Activated CD8-positive, alpha-beta T cell treated with anti-CD3 and anti-CD28 coated beads for 36 hours (primary cell): ENCODE measurements around the gene YPEL2. TPM values are rescaled to one million over a fixed set of nuclear protein-coding genes. Genes with fewer than 3 reads are reported as not detected.

ENCODE experiments used
- ATAC-seq: fragments of 200-7000 bp; cut with Tn5 transposase; one replicate; pipeline ENCODE4 v1.10.0; 2021; ENCODE audit warnings: mild to moderate bottlenecking, moderate library complexity
- CTCF ChIA-PET: fragments of 350-600 bp; sonication (Branson Sonifier 250); formaldehyde crosslinking; loops from one replicate; lab custom pipeline; 2021; ENCODE audit warnings: antibody characterized with exemption; lab: Charles Lee
- POLR2A ChIA-PET: fragments of 350-600 bp; sonication (Branson Sonifier 250); formaldehyde crosslinking; loops from one replicate; lab custom pipeline; 2021; ENCODE audit warnings: antibody characterized with exemption; lab: Charles Lee
- DNase-seq: peaks from one replicate; pipeline ENCODE4 v3.0.0-alpha.2; 2020
- H3K27ac Mint-ChIP-seq: one replicate; pipeline ENCODE4 v1.8.0; 2021; ENCODE audit warnings: mild to moderate bottlenecking, mixed read lengths
- H3K27me3 Mint-ChIP-seq: one replicate; pipeline ENCODE4 v1.8.0; 2021; ENCODE audit warnings: mixed read lengths
- H3K36me3 Mint-ChIP-seq: one replicate; pipeline ENCODE4 v1.8.0; 2021; ENCODE audit warnings: low read depth, mixed read lengths
- H3K4me1 Mint-ChIP-seq: one replicate; pipeline ENCODE4 v1.8.0; 2021; ENCODE audit warnings: low read depth, mixed read lengths
- H3K4me3 Mint-ChIP-seq: one replicate; pipeline ENCODE4 v1.8.0; 2021; ENCODE audit warnings: mild to moderate bottlenecking, moderate library complexity, mixed read lengths
- H3K9me3 Mint-ChIP-seq: one replicate; pipeline ENCODE4 v1.8.0; 2021; ENCODE audit warnings: mixed read lengths
- intact Hi-C: fragments of 100-400 bp; cut with micrococcal nuclease; formaldehyde crosslinking; loops from one replicate; pipeline ENCODE4 v1.10.0; 2022
- total RNA-seq, 2 experiments: library from RNA; stranded (reverse); gene quantifications; one replicate each; pipeline ENCODE4 v1.2.3, GENCODE V29; 2021
- TF ChIP-seq, protein P1 (sequence below): fragments of 200-600 bp; IDR thresholded peaks from one replicate; pipeline ENCODE4 v1.8.0; 2022; ENCODE audit warnings: antibody characterized with exemption, mild to moderate bottlenecking

The YPEL2 gene
- total RNA-seq, 2 experiments from 2014 or later: 4.2 to 4.9 TPM

GRCh38 chr17:59356543-59357218 lies 25.2 kb downstream of the YPEL2 start:
- Mint-ChIP-seq H3K27ac (no peak overlapping the region), H3K9me3 (peaks cover 4% of the 10 kb centered on the region), H3K36me3 (peaks cover 13% of the 10 kb centered on the region), H3K4me1 (peaks cover 68% of the 10 kb centered on the region), H3K4me3 (no peak overlapping the region), H3K27me3 (no peaks in the 10 kb centered on the region)
- ChIA-PET CTCF (interaction anchor here (1.1 to 1.8 kb wide), 5 partner anchors 14 to 83 kb away, joined by 3 to 6 read pairs (median 4); no protein-coding TSS in a partner anchor), POLR2A (interaction anchor here (1.0 kb wide), 1 partner anchor 13 kb away, joined by 5 read pairs; no protein-coding TSS in a partner anchor)
- ATAC-seq (no peak), DNase-seq (no peak)
- TF ChIP-seq, protein P1, sequence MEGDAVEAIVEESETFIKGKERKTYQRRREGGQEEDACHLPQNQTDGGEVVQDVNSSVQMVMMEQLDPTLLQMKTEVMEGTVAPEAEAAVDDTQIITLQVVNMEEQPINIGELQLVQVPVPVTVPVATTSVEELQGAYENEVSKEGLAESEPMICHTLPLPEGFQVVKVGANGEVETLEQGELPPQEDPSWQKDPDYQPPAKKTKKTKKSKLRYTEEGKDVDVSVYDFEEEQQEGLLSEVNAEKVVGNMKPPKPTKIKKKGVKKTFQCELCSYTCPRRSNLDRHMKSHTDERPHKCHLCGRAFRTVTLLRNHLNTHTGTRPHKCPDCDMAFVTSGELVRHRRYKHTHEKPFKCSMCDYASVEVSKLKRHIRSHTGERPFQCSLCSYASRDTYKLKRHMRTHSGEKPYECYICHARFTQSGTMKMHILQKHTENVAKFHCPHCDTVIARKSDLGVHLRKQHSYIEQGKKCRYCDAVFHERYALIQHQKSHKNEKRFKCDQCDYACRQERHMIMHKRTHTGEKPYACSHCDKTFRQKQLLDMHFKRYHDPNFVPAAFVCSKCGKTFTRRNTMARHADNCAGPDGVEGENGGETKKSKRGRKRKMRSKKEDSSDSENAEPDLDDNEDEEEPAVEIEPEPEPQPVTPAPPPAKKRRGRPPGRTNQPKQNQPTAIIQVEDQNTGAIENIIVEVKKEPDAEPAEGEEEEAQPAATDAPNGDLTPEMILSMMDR: no peak
- intact Hi-C loops: no loop called here

DNA sequence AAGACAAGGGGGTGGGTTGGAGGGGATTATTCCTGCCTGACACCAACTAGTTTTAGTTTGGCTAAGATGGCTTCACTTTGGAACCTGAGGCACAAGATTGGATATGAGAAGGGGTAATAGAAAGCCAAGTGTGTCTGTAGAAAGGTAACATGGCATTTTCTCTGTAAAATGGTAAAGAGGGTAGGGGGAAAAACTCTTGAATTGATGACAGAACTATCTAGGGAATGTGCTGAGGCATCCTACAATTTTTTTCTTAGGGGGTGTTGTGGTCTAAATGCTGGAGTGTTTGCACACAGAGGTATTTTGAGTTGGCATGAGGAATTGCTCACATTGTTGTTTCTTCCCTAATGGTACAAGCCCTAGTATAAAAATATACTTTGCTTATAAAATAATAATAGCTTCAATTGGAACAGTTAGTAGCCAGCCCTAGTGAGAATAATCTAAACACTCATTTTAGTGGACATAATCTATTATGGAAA lies 25.8 kb downstream of the YPEL2 start:
- intact Hi-C loops: no loop called here
- ChIA-PET POLR2A (no interaction called here), CTCF (interaction anchor here (1.3 to 1.8 kb wide), 2 partner anchors 27 to 70 kb away, joined by 3 to 6 read pairs; no protein-coding TSS in a partner anchor)
- TF ChIP-seq, protein P1: no peak
- Mint-ChIP-seq H3K9me3 (peaks cover 4% of the 10 kb centered on the region), H3K36me3 (peaks cover 13% of the 10 kb centered on the region), H3K27me3 (no peaks in the 10 kb centered on the region), H3K4me3 (no peak overlapping the region), H3K4me1 (peaks cover 68% of the 10 kb centered on the region), H3K27ac (no peak overlapping the region)
- DNase-seq (no peak), ATAC-seq (no peak)

- intact Hi-C loops: no loop called here
- H3K27me3 Mint-ChIP-seq: no peaks in the 10 kb centered on the region
- peaks cover 13% of the 10 kb centered on the region for H3K36me3 Mint-ChIP-seq
- DNase-seq (peak; percentile 41), ATAC-seq (peak; percentile 28)
- no peak overlapping the region for H3K4me3 Mint-ChIP-seq
- ChIA-PET CTCF (no interaction called here), POLR2A (no interaction called here)
- peak overlapping the region; percentile 3 for H3K27ac Mint-ChIP-seq
- peaks cover 4% of the 10 kb centered on the region for H3K9me3 Mint-ChIP-seq
- H3K4me1 Mint-ChIP-seq: peaks cover 68% of the 10 kb centered on the region
- TF ChIP-seq, protein P1: no peak
These were observed 26.5 kb downstream of the YPEL2 start for GRCh38 chr17:59357929-59358328.

DNA sequence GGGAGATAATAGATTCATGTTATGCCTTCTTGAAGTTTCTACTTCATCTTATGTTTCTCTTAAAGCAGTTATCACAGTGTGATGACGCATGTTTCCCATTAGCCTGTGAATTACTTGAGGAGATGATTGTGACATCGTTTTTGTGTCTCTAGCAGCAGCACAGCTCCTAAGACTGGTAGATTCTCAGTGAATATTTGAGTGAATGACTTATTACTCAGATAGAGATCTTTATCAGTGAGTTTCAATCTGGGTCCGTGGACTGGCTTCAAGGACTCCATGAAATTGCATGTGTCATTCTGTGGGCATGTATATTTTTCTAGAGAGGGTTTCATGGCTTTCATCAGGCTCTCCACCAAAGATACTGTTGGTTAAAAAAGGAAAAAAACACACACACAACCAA lies 29.9 kb downstream of the YPEL2 start:
- H3K4me3 Mint-ChIP-seq: peak overlapping the region; percentile 62
- ATAC-seq: peak; percentile 61
- intact Hi-C loops: loop anchor here (5.0 kb wide), 1 partner anchor 34 kb away; no protein-coding TSS in a partner anchor
- peaks cover 10% of the 10 kb centered on the region for H3K36me3 Mint-ChIP-seq
- TF ChIP-seq, protein P1: no peak
- POLR2A ChIA-PET: interaction anchor here (0.9 to 3.1 kb wide), 8 partner anchors 8 to 80 kb away, joined by 3 to 12 read pairs (median 6); partner anchors contain the start of gene YPEL2
- peak overlapping the region; percentile 90 for H3K27ac Mint-ChIP-seq
- H3K4me1 Mint-ChIP-seq: peaks cover 72% of the 10 kb centered on the region
- H3K9me3 Mint-ChIP-seq: peaks cover 4% of the 10 kb centered on the region
- CTCF ChIA-PET: interaction anchor here (1.3 to 4.8 kb wide), 5 partner anchors 30 to 81 kb away, joined by 3 to 21 read pairs (median 11); no protein-coding TSS in a partner anchor
- peak; percentile 59 for DNase-seq
- H3K27me3 Mint-ChIP-seq: no peaks in the 10 kb centered on the region
